NB4 (cell line): ENCODE measurements around the gene DHX30.

Source experiments
- DNase-seq: peaks from one replicate; pipeline ENCODE4 v3.0.0; 2010; ENCODE audit warnings: low read depth
- H3K4me3 ChIP-seq: one replicate; pipeline ENCODE4 v1.5.1; 2011; ENCODE audit warnings: mild to moderate bottlenecking, low read depth, low read length, moderate library complexity
- MYC ChIP-seq: IDR thresholded peaks from 2 replicates; pipeline ENCODE4 v1.6.1; 2011; ENCODE audit warnings: low read depth, low read length
- POLR2A ChIP-seq: IDR thresholded peaks from 2 replicates; pipeline ENCODE4 v1.6.1; 2011; ENCODE audit warnings: mild to moderate bottlenecking; ENCODE audit not compliant: insufficient read length; ENCODE audit errors: extremely low read depth
- TF ChIP-seq, protein P1 (sequence below): IDR thresholded peaks from one replicate; pipeline ENCODE4 v1.5.1; 2012; ENCODE audit warnings: low read depth, low read length
- TF ChIP-seq, protein P2 (sequence below): IDR thresholded peaks from 2 replicates; pipeline ENCODE4 v1.6.1; 2011; ENCODE audit warnings: low read depth, low read length

The DHX30 gene

DNA sequence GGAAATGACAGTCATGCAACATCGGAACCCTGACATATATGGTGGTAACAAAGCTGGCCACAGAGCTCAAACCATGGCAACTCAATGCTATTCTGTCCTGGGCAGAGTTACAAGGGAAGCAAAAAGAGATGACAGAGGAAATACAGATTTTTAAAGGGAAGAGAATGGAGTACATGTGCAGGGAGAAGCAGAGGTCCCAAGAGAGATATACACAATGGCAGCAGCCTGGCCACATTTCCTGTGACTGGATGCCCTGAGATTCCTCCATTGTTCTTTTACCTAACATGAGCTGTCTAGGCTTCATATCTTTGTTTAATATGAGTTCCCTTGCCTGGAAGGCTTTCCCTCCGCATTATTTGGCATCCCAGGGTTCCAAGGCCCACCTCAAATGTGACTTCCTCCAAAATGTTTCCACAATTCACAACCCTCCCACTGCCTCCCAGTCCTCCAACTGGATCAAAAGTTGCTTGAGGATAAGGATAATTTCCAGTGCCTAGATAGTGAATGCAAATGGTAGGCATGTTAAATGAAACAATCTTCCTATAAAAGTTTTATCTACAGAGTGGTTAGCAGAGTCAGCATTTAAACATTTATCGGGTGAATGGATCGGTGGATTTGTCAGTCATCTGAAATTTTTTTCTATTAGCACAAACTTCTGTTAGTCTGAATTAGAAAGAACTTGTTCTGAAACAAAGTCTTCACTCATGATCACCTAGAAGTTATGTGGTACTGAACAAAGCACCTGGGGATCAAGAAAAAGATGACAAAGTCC lies 86.2 kb downstream of the DHX30 start:
- TF ChIP-seq MYC, result no peak
- TF ChIP-seq, protein P1, sequence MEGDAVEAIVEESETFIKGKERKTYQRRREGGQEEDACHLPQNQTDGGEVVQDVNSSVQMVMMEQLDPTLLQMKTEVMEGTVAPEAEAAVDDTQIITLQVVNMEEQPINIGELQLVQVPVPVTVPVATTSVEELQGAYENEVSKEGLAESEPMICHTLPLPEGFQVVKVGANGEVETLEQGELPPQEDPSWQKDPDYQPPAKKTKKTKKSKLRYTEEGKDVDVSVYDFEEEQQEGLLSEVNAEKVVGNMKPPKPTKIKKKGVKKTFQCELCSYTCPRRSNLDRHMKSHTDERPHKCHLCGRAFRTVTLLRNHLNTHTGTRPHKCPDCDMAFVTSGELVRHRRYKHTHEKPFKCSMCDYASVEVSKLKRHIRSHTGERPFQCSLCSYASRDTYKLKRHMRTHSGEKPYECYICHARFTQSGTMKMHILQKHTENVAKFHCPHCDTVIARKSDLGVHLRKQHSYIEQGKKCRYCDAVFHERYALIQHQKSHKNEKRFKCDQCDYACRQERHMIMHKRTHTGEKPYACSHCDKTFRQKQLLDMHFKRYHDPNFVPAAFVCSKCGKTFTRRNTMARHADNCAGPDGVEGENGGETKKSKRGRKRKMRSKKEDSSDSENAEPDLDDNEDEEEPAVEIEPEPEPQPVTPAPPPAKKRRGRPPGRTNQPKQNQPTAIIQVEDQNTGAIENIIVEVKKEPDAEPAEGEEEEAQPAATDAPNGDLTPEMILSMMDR, result no peak
- no peak for TF ChIP-seq POLR2A
- TF ChIP-seq, protein P2, sequence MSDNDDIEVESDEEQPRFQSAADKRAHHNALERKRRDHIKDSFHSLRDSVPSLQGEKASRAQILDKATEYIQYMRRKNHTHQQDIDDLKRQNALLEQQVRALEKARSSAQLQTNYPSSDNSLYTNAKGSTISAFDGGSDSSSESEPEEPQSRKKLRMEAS, result no peak
- H3K4me3 ChIP-seq, result no peak overlapping the region
- DNase-seq, result peak; percentile 16

DNA sequence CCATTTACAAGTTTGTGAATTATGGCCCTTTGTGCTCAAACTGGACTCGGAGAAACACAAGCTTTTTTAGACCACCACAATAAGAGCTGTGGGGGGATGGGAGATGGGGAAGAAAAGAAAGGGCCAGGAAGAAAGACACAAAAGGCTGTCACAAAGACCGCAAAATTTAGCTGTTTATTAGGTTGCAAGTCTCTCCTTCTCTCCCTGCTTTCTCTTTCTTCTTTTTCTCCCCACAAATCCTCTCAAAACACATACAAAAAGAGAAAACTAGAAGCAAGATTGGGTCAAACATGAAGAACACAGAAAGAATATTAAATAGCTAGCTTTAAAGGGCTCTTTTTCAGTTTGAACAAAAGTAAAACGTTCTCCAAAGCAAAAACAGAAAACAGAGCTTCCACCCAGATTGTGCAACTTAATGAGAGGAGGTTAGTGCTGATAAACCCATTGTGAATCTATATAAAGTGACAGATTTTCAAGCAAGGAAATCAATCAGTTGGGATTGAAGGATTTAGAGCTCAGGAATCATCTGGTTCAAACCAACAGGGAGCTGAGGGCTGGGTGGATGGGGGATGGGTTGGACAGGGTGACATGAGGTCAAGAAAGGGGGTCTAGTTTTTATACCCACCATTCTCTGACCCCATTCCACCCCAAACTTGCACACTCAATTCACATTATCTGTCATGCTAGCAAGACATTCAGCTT lies 87.3 kb downstream of the DHX30 start:
- TF ChIP-seq, protein P2, result no peak
- TF ChIP-seq, protein P1, result no peak
- TF ChIP-seq POLR2A, result no peak
- TF ChIP-seq MYC, result no peak
- DNase-seq, result no peak
- no peak overlapping the region for H3K4me3 ChIP-seq

DNA sequence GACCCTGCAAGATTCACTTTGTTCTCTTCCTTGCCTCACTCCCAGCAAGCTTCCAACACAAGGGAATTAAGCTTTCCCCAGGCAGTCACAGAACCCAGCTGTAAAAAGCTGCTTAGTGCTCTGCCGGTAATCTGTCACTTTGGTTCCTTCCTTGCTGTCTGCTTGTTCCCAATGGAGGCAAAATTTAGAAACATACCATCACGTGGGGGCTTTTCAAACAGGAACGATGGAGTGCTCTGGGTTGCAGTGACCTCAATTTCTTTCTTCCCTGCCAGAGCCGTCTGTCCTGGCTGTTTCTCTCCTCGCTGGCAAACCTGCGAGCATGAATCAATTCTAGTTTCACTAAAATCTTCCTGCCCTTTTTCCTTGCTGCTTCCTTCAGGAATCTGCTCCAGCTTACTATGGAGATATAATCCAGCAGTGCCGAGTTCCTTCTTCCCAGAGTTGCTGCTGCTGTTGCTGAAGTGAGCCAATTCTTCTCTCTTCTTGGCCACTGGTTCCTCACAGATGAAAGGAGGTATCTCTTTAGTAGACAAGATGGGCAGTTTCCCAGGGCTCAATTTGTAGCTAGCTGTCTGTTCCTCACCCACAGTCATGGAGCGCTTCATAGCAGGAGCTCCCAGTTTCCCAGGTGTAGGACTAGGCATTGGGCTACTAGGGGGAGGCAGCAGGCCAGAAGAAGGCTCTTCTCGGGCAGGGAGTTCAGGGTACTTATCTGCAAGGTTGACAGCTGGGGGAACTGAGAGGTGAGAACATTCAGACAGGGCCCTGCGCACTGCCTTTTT lies 88.1 kb downstream of the DHX30 start:
- no peak overlapping the region for H3K4me3 ChIP-seq
- DNase-seq, result no peak

DNA sequence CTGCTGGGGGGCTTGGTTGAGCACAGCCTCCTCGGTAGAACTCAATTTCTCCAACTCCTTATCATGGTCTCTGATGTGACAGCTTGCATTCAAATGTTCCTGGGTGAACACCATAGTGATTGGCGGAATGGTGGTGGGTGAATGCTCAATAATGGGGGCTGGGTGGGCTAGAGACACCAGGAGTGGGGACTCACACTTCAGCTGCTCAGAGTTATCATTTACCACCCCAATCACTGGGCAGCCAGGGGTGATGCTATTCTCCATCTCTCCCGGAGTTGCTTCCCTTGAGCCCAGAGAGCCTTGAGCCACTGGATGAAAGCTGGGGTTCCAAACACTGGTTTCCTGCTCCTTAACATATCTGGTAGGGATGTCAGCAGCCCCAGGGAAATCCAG lies 88.7 kb downstream of the DHX30 start:
- no peak for DNase-seq
- no peak overlapping the region for H3K4me3 ChIP-seq
- TF ChIP-seq MYC, result no peak
- TF ChIP-seq, protein P1, result no peak
- TF ChIP-seq POLR2A, result no peak
- TF ChIP-seq, protein P2, result no peak

More for the DNA sequence above, 88.1 kb downstream of the DHX30 start:
- no peak for TF ChIP-seq POLR2A

DNA sequence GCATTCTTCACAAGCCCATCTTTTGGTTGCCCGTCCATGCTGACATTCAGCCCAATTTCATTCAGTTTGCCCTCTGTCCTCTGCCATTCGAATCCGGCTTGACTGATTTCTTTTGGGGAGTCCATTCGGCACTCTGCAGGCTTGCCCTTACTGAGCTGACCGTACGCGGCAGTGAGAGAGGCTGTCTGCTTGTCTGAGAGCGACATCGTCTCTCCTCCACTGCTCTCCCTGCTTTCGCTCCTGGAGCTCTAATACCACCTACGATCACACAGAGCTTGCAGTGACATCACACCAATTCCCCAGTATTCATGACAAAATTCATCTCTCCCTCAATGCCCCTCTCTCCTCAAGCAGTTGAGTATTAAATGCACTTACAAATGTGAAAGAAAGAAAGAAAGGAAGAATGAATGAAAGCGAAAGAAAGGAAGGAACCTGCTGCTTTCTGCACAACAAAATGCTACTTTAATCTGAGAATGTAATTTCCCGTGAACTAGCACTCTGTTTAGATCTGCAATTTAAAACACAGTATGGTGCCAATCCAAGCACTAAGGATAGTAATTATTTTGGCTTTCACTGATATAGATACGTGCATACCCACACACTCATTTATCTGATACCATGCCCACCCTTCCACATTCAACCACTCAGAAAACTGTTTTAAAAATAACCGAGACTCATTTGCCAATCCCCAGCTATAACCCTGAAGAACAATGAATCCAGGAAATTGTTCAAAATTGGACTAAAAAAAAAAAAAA lies 89.5 kb downstream of the DHX30 start:
- TF ChIP-seq, protein P1, result no peak
- TF ChIP-seq MYC (no peak), POLR2A (no peak)
- TF ChIP-seq, protein P2, result no peak

More for the DNA sequence above, 89.5 kb downstream of the DHX30 start:
- no peak for DNase-seq
- H3K4me3 ChIP-seq, result no peak overlapping the region
